HG02588 (cell line): ENCODE results near the gene HPS4.

Experiments used
- ATAC-seq: cut with Tn5 transposase; IDR thresholded peaks from one replicate; pipeline ENCODE4 v1.9.1; 2021; ENCODE audit warnings: mild to moderate bottlenecking, moderate library complexity; ENCODE audit not compliant: unreplicated experiment

Gene HPS4

DNA sequence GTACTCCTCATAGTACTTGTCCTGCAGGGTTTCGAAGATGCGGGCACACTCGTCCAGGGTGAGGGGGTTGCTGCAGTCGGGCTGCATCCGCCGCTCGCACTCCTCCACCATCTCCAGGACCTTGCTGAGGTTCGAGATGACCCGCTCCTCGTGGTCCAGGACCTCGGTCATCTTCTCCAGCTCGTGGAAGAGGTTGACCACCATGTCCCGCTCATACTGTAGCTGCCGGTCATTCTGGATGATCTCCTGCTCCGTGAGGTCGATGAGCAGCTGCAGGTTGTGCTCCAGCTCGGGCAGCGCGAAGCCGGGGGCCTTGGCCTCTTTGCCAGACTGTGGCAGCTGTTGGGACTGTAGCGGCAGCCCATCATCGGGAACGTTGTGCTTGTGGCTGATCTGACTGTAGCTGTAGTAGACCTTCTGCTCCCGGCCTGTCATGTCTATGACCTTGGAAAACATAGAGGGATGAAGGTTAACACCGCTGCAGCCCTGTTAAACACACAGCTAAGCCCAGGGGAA, 15.7 kb upstream of the HPS4 start:
- no peak for ATAC-seq

DNA sequence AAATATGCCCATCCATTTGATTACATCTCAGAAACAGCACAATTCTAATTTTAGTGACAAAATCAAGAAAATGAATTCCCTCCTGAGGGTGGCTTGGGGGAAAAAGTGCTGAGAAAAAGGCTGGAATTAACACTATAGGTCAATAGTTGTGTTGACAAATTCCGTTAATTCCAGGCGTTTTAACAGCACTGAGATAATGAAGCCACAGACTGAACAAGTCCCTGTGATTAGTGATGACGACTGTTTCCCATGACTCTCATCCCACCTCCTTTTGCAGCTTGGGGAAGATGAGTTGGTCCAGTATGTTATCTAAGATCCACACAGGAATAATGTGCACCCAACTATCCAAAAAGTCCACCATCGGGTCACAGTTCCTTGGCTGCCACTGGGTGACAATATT, 12.9 kb upstream of the HPS4 start:
- no peak for ATAC-seq

DNA sequence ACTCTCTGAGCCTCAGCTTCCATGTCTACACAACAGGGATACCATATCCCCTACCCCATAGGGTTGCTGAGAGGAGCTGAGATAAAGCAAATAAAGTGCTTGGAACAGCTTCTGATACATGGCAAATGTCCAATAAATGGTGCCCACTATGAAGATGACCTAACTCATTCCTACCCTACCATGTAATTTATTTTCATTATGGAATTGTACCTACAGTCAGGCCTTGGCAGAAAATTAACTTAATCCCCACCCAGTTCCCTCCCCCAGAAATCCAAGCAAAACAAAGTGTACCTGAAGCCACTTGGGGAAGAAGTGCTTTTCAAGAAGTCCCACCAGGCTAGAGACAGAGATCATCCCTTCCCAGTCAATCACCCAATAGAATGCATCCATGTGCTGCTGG, 10.9 kb upstream of the HPS4 start:
- no peak for ATAC-seq

DNA sequence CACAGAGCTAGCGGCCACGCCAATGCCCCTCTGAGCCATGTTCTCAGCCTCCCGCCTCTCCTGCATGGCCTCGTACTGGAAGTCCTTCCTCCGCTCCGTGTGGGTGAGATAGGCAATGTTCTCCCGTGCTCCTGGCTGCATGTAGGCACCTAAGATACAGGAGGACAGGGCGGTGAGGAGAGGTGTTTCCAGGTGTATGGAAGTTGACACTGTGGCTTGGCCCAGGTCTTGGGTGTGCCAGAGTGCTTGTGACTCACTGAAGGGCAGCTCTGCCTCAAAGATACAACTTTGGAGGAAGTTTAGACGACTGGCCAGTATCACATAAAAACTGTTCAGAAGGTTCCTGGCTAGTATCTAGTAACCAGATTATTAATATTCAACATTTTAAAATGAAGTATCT, 8.6 kb upstream of the HPS4 start:
- ATAC-seq = no peak

DNA sequence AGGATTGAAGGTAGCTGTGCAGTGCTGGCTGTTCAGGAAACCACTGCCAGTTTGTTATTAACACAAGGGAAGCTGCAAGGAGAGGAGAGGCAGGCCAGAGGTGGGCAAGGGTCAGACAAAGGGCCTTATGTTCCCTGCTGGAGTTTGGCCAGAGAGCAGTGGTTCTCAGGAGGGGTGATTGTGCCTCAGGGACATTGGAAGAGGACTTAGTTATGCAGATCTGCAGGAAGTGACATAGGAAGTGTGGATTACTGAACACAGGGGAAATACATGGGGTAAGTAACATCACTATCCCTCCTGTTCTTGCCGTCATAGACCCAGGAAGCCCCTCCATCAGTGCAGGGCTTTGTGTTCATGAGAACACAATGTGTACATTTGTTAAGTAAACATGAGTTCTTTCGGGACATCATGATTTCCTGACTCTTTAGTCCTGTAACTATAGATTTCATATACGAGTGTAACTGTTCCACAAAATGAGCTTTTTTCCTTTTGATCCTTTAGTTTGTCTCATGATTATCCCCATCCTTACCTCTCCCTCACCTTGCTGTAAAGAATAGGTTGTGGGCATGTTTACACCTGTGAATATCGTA, 6.0 kb upstream of the HPS4 start:
- no peak for ATAC-seq

GRCh38 chr22:26487996-26488395, 4.4 kb upstream of the HPS4 start:
- no peak for ATAC-seq

DNA sequence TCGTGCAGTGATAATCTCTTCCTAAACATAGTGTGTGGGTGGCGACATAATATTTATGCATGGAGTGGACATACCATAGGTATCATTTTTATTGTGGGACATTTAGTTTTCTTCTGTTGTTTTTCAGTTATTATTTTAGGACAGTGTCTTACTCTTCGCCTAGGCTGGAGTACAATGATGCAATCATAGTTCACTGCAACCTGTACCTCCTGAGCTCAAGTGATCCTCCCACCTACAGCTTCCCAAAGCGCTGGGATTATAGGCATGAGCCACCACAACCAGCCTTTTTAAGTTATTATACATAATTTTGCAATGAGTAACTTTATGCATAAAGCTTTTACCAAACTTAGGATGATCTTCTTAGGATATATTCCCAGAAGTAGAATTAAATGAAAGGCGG, 2.8 kb upstream of the HPS4 start:
- no peak for ATAC-seq

GRCh38 chr22:26485806-26486390, 2.3 kb upstream of the HPS4 start:
- ATAC-seq = no peak

GRCh38 chr22:26485013-26485412, 1.4 kb upstream of the HPS4 start:
- no peak for ATAC-seq

DNA sequence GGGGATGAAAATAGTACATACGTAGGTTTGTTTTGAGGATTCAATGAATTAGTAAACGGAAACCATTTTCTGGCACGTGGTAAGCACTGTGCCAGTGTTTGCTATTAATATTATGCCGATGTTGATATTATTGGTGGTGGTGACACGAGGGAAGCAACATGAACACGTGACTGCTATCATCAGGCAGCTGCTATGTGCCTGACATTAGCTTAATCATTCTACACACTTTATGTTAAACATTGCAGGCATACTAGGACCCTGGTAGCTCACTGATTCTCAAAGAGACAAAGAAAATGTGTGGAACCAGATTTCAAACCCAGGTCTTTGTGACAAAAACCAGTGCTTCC, 750 bp upstream of the HPS4 start:
- ATAC-seq = no peak

- ATAC-seq = no peak
These were observed 542 bp downstream of the HPS4 start for GRCh38 chr22:26483043-26483438.

DNA sequence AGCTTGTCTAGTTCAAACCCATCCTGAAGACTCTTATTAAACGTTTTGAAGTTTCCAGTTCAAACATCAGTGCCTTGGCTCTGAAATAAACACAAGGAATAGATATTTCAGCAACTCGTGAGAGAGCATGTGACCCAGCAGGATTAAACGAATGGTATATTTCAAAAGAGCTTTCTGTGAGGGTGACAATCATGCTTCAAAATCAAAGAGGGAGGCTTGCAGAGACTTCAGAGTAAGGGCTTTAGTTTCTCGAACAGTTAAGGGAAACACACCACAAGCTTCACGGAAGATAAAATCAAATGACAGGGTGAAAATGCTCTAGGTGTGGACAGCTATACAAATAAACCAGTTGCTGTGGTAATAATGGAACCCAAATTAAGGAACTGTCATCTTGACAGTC, 1.4 kb downstream of the HPS4 start:
- ATAC-seq = no peak

- no peak for ATAC-seq
These were observed 1.9 kb downstream of the HPS4 start for GRCh38 chr22:26481694-26482093.

GRCh38 chr22:26481112-26481693, 2.4 kb downstream of the HPS4 start:
- no peak for ATAC-seq

DNA sequence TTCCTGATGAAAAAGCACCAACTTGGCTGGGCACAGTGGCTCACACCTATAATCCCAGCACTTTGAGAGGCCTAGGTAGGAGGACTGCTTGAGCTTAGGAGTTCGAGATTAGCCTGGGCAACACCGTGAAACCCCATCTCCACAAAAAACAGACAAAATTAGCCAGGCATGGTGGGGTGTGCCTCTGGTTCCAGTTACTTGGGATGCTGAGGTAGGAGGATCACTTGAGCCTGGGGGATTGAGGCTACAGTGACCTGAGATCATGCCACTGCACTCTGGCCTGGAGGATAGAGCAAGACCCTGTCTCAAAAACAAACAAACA, 3.0 kb downstream of the HPS4 start:
- no peak for ATAC-seq

DNA sequence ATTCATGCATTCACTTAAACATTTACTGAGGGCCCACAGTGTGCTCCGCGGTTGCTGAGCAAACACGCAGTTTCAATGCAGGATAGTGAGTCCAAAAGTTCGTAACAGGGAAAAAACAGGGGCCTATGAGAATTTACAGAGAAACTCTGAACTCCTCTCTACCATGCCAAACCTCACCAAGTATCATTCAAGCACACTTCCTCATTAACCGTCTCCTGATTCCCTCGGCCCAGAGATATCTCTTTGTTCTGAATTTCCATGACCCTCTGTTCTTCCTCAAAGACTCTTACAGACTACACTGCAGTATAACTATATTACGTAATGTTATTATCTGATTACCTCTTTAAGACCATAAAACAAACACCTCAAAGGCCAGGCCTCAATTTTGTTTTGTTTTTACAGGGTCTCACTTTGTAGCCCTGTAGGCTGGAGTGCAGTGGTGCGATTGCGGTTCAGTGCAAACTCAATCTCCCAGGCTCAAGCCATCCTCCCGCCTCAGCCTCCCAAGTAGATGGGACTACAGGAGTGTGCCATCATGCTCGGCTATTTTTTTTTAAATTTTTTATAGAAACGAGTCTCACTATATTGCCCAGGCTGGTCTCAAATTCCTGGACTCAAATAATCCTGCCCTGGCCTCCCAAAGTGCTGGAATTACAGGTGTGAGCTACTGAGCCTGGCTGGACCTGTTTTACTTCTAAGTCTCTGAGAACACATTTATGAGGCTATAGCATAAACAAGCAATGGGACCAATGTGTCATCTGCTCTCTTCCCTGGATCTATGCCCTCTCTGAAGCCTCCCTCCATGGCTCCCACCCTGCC, 3.6 kb downstream of the HPS4 start:
- no peak for ATAC-seq

- no peak for ATAC-seq
These were observed 4.4 kb downstream of the HPS4 start for GRCh38 chr22:26479043-26479791.

DNA sequence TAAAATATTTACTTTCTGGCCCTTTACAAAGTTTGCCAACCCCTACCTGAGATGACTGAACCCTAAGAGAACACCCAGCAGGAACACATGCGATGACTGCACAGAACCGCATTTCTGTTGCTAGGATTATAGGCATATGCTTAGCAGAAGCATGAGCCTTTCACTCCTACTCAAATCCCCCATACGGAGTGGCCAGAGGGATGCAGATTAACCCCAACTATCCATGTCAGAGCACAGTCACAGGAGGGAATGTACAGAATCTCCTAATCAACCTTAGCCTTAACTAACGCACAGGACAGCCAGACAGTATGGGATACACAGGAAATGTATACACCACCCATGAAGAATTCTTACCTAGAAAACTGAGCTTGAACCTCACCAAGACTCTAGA, 6.2 kb downstream of the HPS4 start:
- ATAC-seq = no peak

DNA sequence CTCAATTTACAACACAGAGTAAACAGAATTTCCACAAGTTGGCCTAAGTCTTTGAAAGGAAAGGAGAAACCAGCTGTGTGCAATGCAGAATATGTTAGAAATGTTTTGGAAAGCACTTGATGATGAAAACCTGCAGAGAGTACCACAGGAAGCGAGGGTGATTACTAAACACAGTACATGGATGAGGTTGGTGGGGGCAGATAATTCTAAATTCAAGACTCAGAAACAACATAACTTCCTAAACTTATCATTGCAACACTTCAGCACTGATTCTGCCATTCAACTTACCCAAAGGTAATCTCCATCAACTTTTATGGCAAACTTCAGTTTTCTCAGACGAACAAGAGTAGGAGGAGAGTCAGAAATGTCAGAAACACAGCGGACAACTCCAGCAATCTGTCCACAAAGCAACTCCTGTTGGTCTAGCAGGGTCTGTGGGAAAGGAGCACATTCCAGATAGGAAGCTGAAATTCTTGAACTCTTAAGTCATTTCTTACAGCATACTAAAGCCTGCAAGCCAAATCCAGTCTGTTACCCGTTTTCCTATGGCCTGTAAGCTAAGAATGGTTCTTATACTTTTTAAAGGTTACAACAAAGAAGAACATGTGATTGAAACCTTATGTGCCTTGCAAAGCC, 6.8 kb downstream of the HPS4 start:
- no peak for ATAC-seq

- ATAC-seq = no peak
These were observed 8.9 kb downstream of the HPS4 start for GRCh38 chr22:26474682-26475081.

DNA sequence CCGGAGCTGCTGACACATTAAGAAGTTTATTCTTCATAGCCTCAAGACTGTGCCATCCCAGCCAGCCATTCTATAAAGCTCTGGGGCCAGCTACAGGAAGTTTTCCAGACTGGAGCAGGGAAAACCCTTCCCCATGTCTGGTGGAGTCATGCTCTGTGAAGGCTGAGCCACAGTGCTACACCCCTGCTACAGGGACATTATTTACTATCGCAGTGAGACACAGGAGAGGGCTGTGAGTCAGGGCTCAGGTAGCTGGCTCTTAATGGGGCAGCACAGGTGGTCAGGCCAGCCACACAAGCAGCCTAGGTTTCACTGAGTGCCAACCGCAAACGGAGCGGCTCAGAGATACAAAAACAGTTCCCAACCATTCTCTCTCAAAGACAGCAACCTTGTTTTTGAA, 12.1 kb downstream of the HPS4 start:
- no peak for ATAC-seq
